ENCODE measurements around the gene GPR157.
A peak's percentile ranks its signal among the peaks of the same experiment; 100 is the strongest.
"Not testable (repeated sequence)": the region's sequence is repeated elsewhere in the genome, so short reads cannot be mapped to it uniquely, and the experiment has no call there.

GPR157 gene

GRCh38 chr1:9145714-9146113, 16.8 kb upstream of the GPR157 start:
- no peak for DNase-seq

- DNase-seq, result peak in 1 of 5 experiments; percentile 12
These were observed 16.2 kb upstream of the GPR157 start for GRCh38 chr1:9145021-9145668.

GRCh38 chr1:9144494-9144893, 15.6 kb upstream of the GPR157 start:
- DNase-seq, result not testable (repeated sequence)

GRCh38 chr1:9143250-9143649, 14.3 kb upstream of the GPR157 start:
- DNase-seq, result peak in 1 of 5 experiments; percentile 23

GRCh38 chr1:9139930-9140329, 11.0 kb upstream of the GPR157 start:
- no peak for DNase-seq

- no peak for DNase-seq
These were observed 8.0 kb upstream of the GPR157 start for GRCh38 chr1:9136932-9137331.

GRCh38 chr1:9135073-9135836, 6.4 kb upstream of the GPR157 start:
- no peak for DNase-seq

GRCh38 chr1:9133870-9134585, 5.1 kb upstream of the GPR157 start:
- DNase-seq, result no peak

GRCh38 chr1:9129266-9130041, 552 bp upstream of the GPR157 start:
- DNase-seq, result peak; percentile 65 to 84 (median 83)

GRCh38 chr1:9128166-9128519, 759 bp downstream of the GPR157 start:
- no peak for DNase-seq

- DNase-seq, result no peak
These were observed 1.3 kb downstream of the GPR157 start for GRCh38 chr1:9127395-9128165.

- DNase-seq, result no peak
These were observed 2.4 kb downstream of the GPR157 start for GRCh38 chr1:9126511-9126910.

- DNase-seq, result not testable (repeated sequence)
These were observed 3.1 kb downstream of the GPR157 start for GRCh38 chr1:9125847-9126246.

GRCh38 chr1:9125325-9125724, 3.6 kb downstream of the GPR157 start:
- no peak for DNase-seq

- DNase-seq, result not testable (repeated sequence)
These were observed 4.5 kb downstream of the GPR157 start for GRCh38 chr1:9124389-9124788.

- not testable (repeated sequence) for DNase-seq
These were observed 5.2 kb downstream of the GPR157 start for GRCh38 chr1:9123665-9124064.

- peak in 1 of 5 experiments; percentile 54 for DNase-seq
These were observed 7.1 kb downstream of the GPR157 start for GRCh38 chr1:9121496-9122409.

- no peak for DNase-seq
These were observed 8.5 kb downstream of the GPR157 start for GRCh38 chr1:9120312-9120958.

GRCh38 chr1:9119745-9120144, 9.2 kb downstream of the GPR157 start:
- no peak for DNase-seq

GRCh38 chr1:9118186-9118585, 10.7 kb downstream of the GPR157 start:
- DNase-seq, result no peak
